HAP-1 (cell line): ENCODE data around the gene FGF2.

Experiments
- DNase-seq, 2 experiments: peaks; one replicate each; pipeline ENCODE4 v3.0.0-alpha.2; 2016 to 2020; ENCODE audit warnings: low spot score in 2 of 2
- H3K27me3 ChIP-seq: fragments of 250-450 bp; sonication (Bioruptor Pico); 2 replicates; pipeline ENCODE4 v1.5.1; 2020; ENCODE audit warnings: low read depth, mild to moderate bottlenecking, moderate library complexity
- H3K36me3 ChIP-seq: fragments of 250-450 bp; sonication (Bioruptor Pico); replicated peaks from 2 replicates; pipeline ENCODE4 v1.5.1; 2020; ENCODE audit warnings: mild to moderate bottlenecking
- H3K4me1 ChIP-seq: fragments of 250-450 bp; sonication (Bioruptor Pico); 2 replicates; pipeline ENCODE4 v1.5.1; 2020; ENCODE audit warnings: mild to moderate bottlenecking
- H3K4me3 ChIP-seq: fragments of 250-450 bp; sonication (Bioruptor Pico); 2 replicates; pipeline ENCODE4 v1.5.1; 2020; ENCODE audit warnings: mild to moderate bottlenecking, moderate library complexity
- H3K9me3 ChIP-seq: fragments of 250-450 bp; sonication (Bioruptor Pico); 2 replicates; pipeline ENCODE4 v1.5.1; 2020; ENCODE audit warnings: mild to moderate bottlenecking, moderate library complexity
- in situ Hi-C: fragments of 300-500 bp; cut with MboI; formaldehyde crosslinking; loops from 3 replicates; pipeline ENCODE4 v1.14.3; 2020; ENCODE audit warnings: low sequenced_read_pairs, inconsistent platforms, mixed read lengths

Gene FGF2

GRCh38 chr4:122898370-122899150, 71.9 kb downstream of the FGF2 start:
- in situ Hi-C loops = no loop called here
- Histone ChIP-seq H3K27me3 (no peaks in the 10 kb centered on the region), H3K4me1 (no peaks in the 10 kb centered on the region; the same call in 1 of the 2 replicates), H3K36me3 (no peaks in the 10 kb centered on the region; the same call in 1 of the 2 replicates), H3K9me3 (no peaks in the 10 kb centered on the region), H3K4me3 (no peak overlapping the region)
- no peak for DNase-seq

GRCh38 chr4:122899682-122900081, 73.1 kb downstream of the FGF2 start:
- Histone ChIP-seq H3K27me3 (no peaks in the 10 kb centered on the region), H3K4me1 (no peaks in the 10 kb centered on the region; the same call in 1 of the 2 replicates), H3K9me3 (no peaks in the 10 kb centered on the region), H3K36me3 (no peaks in the 10 kb centered on the region; the same call in 1 of the 2 replicates), H3K4me3 (no peak overlapping the region)
- in situ Hi-C loops = loop anchor here (10.0 kb wide), 1 partner anchor 135 kb away; no protein-coding TSS in a partner anchor
- DNase-seq = no peak

GRCh38 chr4:122900314-122900713, 73.7 kb downstream of the FGF2 start:
- H3K4me1 ChIP-seq = no peaks in the 10 kb centered on the region; the same call in 1 of the 2 replicates
- no peaks in the 10 kb centered on the region for H3K27me3 ChIP-seq
- H3K9me3 ChIP-seq = no peaks in the 10 kb centered on the region
- no peak overlapping the region for H3K4me3 ChIP-seq
- DNase-seq = no peak
- no peaks in the 10 kb centered on the region; the same call in 1 of the 2 replicates for H3K36me3 ChIP-seq
- in situ Hi-C loops = loop anchor here (10.0 kb wide), 1 partner anchor 136 kb away; no protein-coding TSS in a partner anchor

GRCh38 chr4:122901247-122902010, 74.8 kb downstream of the FGF2 start:
- DNase-seq = no peak
- Histone ChIP-seq H3K4me1 (no peaks in the 10 kb centered on the region; the same call in 1 of the 2 replicates), H3K4me3 (no peak overlapping the region), H3K27me3 (no peaks in the 10 kb centered on the region), H3K36me3 (no peaks in the 10 kb centered on the region), H3K9me3 (no peaks in the 10 kb centered on the region)
- in situ Hi-C loops = loop anchor here (10.0 kb wide), 1 partner anchor 137 kb away; no protein-coding TSS in a partner anchor

GRCh38 chr4:122903766-122904288, 77.2 kb downstream of the FGF2 start:
- H3K4me3 ChIP-seq = no peak overlapping the region
- DNase-seq = no peak
- H3K27me3 ChIP-seq = no peaks in the 10 kb centered on the region
- H3K4me1 ChIP-seq = no peaks in the 10 kb centered on the region; the same call in 1 of the 2 replicates
- H3K9me3 ChIP-seq = no peaks in the 10 kb centered on the region
- no peaks in the 10 kb centered on the region for H3K36me3 ChIP-seq
- in situ Hi-C loops = loop anchor here (10.0 kb wide), 1 partner anchor 139 kb away; no protein-coding TSS in a partner anchor

GRCh38 chr4:122906859-122907305, 80.3 kb downstream of the FGF2 start:
- in situ Hi-C loops = loop anchor here (10.0 kb wide), 1 partner anchor 142 kb away; no protein-coding TSS in a partner anchor
- no peak for DNase-seq

GRCh38 chr4:122908223-122908622, 81.6 kb downstream of the FGF2 start:
- Histone ChIP-seq H3K27me3 (no peaks in the 10 kb centered on the region), H3K36me3 (peaks cover 5% of the 10 kb centered on the region; the same call in 1 of the 2 replicates), H3K9me3 (no peaks in the 10 kb centered on the region), H3K4me3 (no peak overlapping the region), H3K4me1 (peaks cover 3% of the 10 kb centered on the region; the same call in 1 of the 2 replicates)
- no peak for DNase-seq
- in situ Hi-C loops = loop anchor here (10.0 kb wide), 1 partner anchor 143 kb away; no protein-coding TSS in a partner anchor

More at GRCh38 chr4:122906859-122907305, 80.3 kb downstream of the FGF2 start:
- Histone ChIP-seq H3K27me3 (no peaks in the 10 kb centered on the region), H3K4me3 (no peak overlapping the region), H3K9me3 (no peaks in the 10 kb centered on the region), H3K4me1 (no peaks in the 10 kb centered on the region), H3K36me3 (peaks cover 1% of the 10 kb centered on the region; the same call in 1 of the 2 replicates)

GRCh38 chr4:122909683-122910082, 83.1 kb downstream of the FGF2 start:
- H3K27me3 ChIP-seq = no peaks in the 10 kb centered on the region
- peaks cover 5% of the 10 kb centered on the region; the same call in 1 of the 2 replicates for H3K36me3 ChIP-seq
- no peak overlapping the region for H3K4me3 ChIP-seq
- in situ Hi-C loops = loop anchor here (10.0 kb wide), 1 partner anchor 145 kb away; no protein-coding TSS in a partner anchor
- no peak for DNase-seq
- no peaks in the 10 kb centered on the region for H3K9me3 ChIP-seq
- peaks cover 6% of the 10 kb centered on the region; the same call in 1 of the 2 replicates for H3K4me1 ChIP-seq

- Histone ChIP-seq H3K4me1 (peaks cover 6% of the 10 kb centered on the region; the same call in 1 of the 2 replicates), H3K27me3 (no peaks in the 10 kb centered on the region), H3K36me3 (peaks cover 6% of the 10 kb centered on the region), H3K4me3 (no peak overlapping the region), H3K9me3 (no peaks in the 10 kb centered on the region)
- in situ Hi-C loops = no loop called here
- DNase-seq = no peak
Measured at GRCh38 chr4:122911588-122911987, 85.0 kb downstream of the FGF2 start.

- DNase-seq = no peak
- in situ Hi-C loops = no loop called here
- Histone ChIP-seq H3K4me3 (no peak overlapping the region), H3K9me3 (no peaks in the 10 kb centered on the region), H3K4me1 (peaks cover 6% of the 10 kb centered on the region; the same call in 1 of the 2 replicates), H3K27me3 (no peaks in the 10 kb centered on the region), H3K36me3 (peaks cover 10% of the 10 kb centered on the region)
Measured at GRCh38 chr4:122912810-122913575, 86.4 kb downstream of the FGF2 start.

- Histone ChIP-seq H3K4me1 (peaks cover 6% of the 10 kb centered on the region; the same call in 1 of the 2 replicates), H3K36me3 (peaks cover 10% of the 10 kb centered on the region), H3K4me3 (no peak overlapping the region), H3K9me3 (no peaks in the 10 kb centered on the region), H3K27me3 (no peaks in the 10 kb centered on the region)
- DNase-seq = no peak
- in situ Hi-C loops = no loop called here
Measured at GRCh38 chr4:122914292-122914904, 87.8 kb downstream of the FGF2 start.

- Histone ChIP-seq H3K4me3 (no peak overlapping the region), H3K27me3 (no peaks in the 10 kb centered on the region), H3K9me3 (no peaks in the 10 kb centered on the region), H3K36me3 (peaks cover 10% of the 10 kb centered on the region), H3K4me1 (peaks cover 6% of the 10 kb centered on the region; the same call in 1 of the 2 replicates)
- in situ Hi-C loops = no loop called here
- DNase-seq = no peak
Measured at GRCh38 chr4:122914938-122915337, 88.3 kb downstream of the FGF2 start.
